MG63 (cell line): ENCODE measurements around the gene LHFPL3. TPM values are rescaled to one million over a fixed set of nuclear protein-coding genes. Genes with fewer than 3 reads are reported as not detected.
"Not testable (repeated sequence)": the region's sequence is repeated elsewhere in the genome, so short reads cannot be mapped to it uniquely, and the experiment has no call there.

Experiments used
- DNase-seq: peaks from one replicate; pipeline ENCODE4 v3.0.0-alpha.2; 2020
- H3K27me3 ChIP-seq: fragments of 250-450 bp; sonication (Bioruptor Pico); 2 replicates; pipeline ENCODE4 v1.5.1; 2020; ENCODE audit warnings: mild to moderate bottlenecking, moderate library complexity
- H3K36me3 ChIP-seq: fragments of 250-450 bp; sonication (Bioruptor Pico); 2 replicates; pipeline ENCODE4 v1.5.1; 2020; ENCODE audit warnings: mild to moderate bottlenecking, moderate library complexity
- H3K4me3 ChIP-seq: fragments of 250-450 bp; sonication (Bioruptor Pico); 2 replicates; pipeline ENCODE4 v1.5.1; 2020; ENCODE audit warnings: mild to moderate bottlenecking, moderate library complexity
- H3K9me3 ChIP-seq: fragments of 250-450 bp; sonication (Bioruptor Pico); 2 replicates; pipeline ENCODE4 v1.5.1; 2020; ENCODE audit warnings: mild to moderate bottlenecking, moderate library complexity
- total RNA-seq: library from RNA; depleted of rRNA; stranded (reverse); fragments of >200 nt; shearing (Covaris generic); gene quantifications from 2 replicates; pipeline ENCODE4 v1.2.3, GENCODE V29; 2014; ENCODE audit warnings: low replicate concordance; rRNA removed

Gene LHFPL3
- not detected in 2 replicates for total RNA-seq

GRCh38 chr7:104328296-104328969, at the start of gene LHFPL3:
Gene LHFPL3, plus strand, starts transcription at chr7:104328603.
- Histone ChIP-seq H3K4me3 (no peak within 1 kb of the TSS), H3K27me3 (peaks cover 46% of the 10 kb centered on the region)
- peak; percentile 9 for DNase-seq

DNA sequence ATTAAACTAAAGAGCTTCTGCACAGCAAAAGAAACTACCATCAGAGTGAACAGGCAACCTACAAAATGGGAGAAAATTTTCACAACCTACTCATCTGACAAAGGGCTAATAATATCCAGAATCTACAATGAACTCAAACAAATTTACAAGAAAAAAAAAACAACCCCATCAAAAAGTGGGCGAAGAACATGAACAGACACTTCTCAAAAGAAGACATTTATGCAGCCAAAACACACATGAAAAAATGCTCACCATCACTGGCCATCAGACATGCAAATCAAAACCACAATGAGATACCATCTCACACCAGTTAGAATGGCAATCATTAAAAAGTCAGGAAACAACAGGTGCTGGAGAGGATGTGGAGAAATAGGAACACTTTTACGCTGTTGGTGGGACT, 46.7 kb upstream of the LHFPL3 start:
- not testable (repeated sequence) for H3K4me3 ChIP-seq, H3K9me3 ChIP-seq, H3K36me3 ChIP-seq, DNase-seq, H3K27me3 ChIP-seq

More at GRCh38 chr7:104328296-104328969, at the start of gene LHFPL3:
- H3K36me3 ChIP-seq, result no peaks in the 10 kb centered on the region
- H3K9me3 ChIP-seq, result no peaks in the 10 kb centered on the region

DNA sequence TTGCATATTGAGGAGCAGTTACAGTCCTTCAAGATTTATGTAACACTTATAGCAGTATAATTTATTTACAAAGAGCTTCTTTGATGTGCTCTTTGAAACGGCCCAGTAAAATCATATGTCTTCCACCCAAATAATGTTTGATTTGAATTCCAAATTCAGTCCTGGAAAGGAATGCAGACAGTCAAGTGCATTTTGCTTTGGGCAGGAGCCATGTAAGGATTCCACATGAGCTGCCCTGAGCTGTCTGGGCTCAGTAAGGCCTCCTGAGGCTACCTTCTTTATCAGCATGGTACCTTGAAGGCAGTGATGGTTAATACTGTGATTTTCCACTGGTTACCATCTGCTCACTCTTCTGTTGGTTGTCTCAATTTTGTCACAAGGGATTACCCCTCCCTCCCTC, 41.6 kb upstream of the LHFPL3 start:
- no peak overlapping the region for H3K4me3 ChIP-seq

DNA sequence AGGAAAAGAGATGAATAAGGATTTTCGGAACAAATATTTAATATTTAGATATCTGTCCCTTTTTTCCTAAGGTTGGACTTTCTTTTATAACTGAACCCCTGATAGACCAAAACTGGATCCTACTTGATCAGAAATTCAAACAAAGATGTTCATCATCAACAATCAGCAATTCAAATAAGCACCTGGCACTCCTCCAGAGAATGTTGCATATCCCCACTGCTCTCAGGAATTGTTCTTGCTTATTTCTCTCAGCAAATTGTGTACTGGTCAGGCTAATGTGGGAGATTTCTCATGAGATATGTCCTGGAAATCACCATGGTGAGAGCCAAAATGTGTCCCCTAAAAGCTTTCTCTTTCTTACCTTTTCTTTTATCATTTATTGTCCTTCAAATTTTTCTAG, 40.3 kb upstream of the LHFPL3 start:
- Histone ChIP-seq H3K4me3 (no peak overlapping the region), H3K36me3 (no peaks in the 10 kb centered on the region)

More for the DNA sequence above, 41.6 kb upstream of the LHFPL3 start:
- Histone ChIP-seq H3K9me3 (no peaks in the 10 kb centered on the region), H3K27me3 (no peaks in the 10 kb centered on the region), H3K36me3 (no peaks in the 10 kb centered on the region)
- no peak for DNase-seq

DNA sequence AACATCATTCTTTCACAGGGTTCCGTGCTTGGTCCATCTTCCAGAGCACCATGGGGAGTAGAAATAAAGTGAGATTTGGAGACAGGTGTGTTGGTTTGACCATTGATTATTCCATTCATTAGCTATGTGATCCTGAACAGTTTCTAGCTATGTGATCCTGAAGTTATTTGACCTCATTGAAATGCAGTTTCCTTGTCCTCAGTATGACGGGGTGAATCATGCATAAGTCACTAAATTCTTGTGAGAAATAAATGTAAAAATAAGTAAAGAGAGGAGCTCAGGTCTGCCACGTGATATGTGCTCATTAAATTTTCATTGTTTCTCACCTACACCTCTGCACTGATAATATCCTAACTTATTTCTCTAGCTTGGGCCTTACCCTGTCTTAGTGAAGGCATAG, 34.1 kb upstream of the LHFPL3 start:
- no peak overlapping the region for H3K4me3 ChIP-seq
- H3K27me3 ChIP-seq, result no peaks in the 10 kb centered on the region
- H3K9me3 ChIP-seq, result no peaks in the 10 kb centered on the region
- no peaks in the 10 kb centered on the region for H3K36me3 ChIP-seq
- no peak for DNase-seq

More for the DNA sequence above, 40.3 kb upstream of the LHFPL3 start:
- DNase-seq, result no peak
- H3K9me3 ChIP-seq, result no peaks in the 10 kb centered on the region
- no peaks in the 10 kb centered on the region for H3K27me3 ChIP-seq

DNA sequence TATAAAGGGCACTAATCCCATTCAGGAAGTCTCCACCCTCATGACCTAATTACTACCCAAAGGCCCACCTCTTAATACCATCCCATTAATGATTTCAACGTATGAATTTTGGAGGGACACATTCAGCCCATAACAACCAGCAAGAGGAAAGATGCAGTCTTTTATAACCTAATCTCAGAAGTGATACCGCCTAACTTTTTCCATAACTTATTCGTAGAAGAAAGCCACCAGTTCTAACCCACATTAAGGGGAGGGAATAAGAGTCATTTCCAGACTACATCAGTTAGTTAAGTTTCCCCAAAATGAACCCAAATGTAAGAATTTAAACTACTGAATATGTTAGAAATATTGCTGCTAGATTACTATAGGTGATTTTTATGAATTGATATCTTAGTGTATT, 32.1 kb upstream of the LHFPL3 start:
- DNase-seq, result no peak
- no peak overlapping the region for H3K4me3 ChIP-seq

GRCh38 chr7:104296900-104297299, 31.5 kb upstream of the LHFPL3 start:
- H3K36me3 ChIP-seq, result no peaks in the 10 kb centered on the region
- no peak for DNase-seq
- H3K27me3 ChIP-seq, result no peaks in the 10 kb centered on the region
- no peaks in the 10 kb centered on the region for H3K9me3 ChIP-seq
- H3K4me3 ChIP-seq, result no peak overlapping the region

More for the DNA sequence above, 32.1 kb upstream of the LHFPL3 start:
- Histone ChIP-seq H3K27me3 (no peaks in the 10 kb centered on the region), H3K36me3 (no peaks in the 10 kb centered on the region), H3K9me3 (no peaks in the 10 kb centered on the region)

GRCh38 chr7:104299323-104299722, 29.1 kb upstream of the LHFPL3 start:
- no peaks in the 10 kb centered on the region for H3K36me3 ChIP-seq
- no peak overlapping the region for H3K4me3 ChIP-seq
- H3K9me3 ChIP-seq, result no peaks in the 10 kb centered on the region
- DNase-seq, result no peak
- no peaks in the 10 kb centered on the region for H3K27me3 ChIP-seq

GRCh38 chr7:104299777-104300176, 28.6 kb upstream of the LHFPL3 start:
- no peaks in the 10 kb centered on the region for H3K36me3 ChIP-seq
- no peak overlapping the region for H3K4me3 ChIP-seq
- no peak for DNase-seq
- no peaks in the 10 kb centered on the region for H3K27me3 ChIP-seq
- no peaks in the 10 kb centered on the region for H3K9me3 ChIP-seq

DNA sequence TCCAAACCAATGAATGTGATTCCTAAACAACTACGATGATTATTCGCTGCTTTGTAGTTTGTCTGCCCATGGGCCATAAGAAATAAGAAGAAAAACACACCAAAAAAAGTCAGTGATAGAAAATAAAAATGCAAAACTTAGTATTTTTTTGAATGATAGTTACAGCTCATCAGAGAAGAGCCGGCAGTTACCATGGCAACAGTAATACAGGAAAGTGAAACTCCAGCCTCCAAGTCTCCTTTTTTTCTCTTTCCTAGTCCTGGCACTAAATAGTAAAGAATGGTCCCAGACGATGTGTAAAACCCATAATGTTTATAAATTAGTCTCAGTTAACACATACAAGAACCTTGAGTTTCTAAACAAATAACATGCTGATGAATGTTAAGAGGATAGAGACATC, 21.6 kb upstream of the LHFPL3 start:
- no peak for DNase-seq
- H3K36me3 ChIP-seq, result no peaks in the 10 kb centered on the region
- no peaks in the 10 kb centered on the region for H3K9me3 ChIP-seq

GRCh38 chr7:104317948-104318629, 10.3 kb upstream of the LHFPL3 start:
- no peaks in the 10 kb centered on the region for H3K36me3 ChIP-seq
- no peaks in the 10 kb centered on the region for H3K27me3 ChIP-seq
- no peak for DNase-seq
- no peaks in the 10 kb centered on the region for H3K9me3 ChIP-seq
- no peak overlapping the region for H3K4me3 ChIP-seq

More for the DNA sequence above, 21.6 kb upstream of the LHFPL3 start:
- Histone ChIP-seq H3K4me3 (no peak overlapping the region), H3K27me3 (no peaks in the 10 kb centered on the region)

DNA sequence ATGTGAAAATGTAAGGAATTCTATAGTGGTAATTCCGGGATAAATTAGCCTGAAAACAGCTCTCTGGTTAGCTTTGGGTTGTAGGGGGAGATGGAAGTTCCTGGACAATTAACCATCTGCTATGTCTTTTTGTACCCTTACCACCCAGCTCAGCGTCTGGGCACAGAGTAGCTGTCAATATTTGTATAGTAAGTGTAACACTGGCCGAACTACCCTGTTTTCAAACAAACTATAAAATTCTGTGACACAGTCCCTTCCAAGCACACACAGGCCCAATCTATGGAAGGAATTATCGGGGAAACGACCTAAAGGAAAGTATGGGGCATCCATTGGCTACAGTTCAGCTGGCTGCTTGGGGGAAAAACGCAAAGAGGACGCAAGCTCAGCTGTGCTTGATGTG, 869 bp upstream of the LHFPL3 start:
- peaks cover 46% of the 10 kb centered on the region for H3K27me3 ChIP-seq
- no peak for DNase-seq
- H3K9me3 ChIP-seq, result no peaks in the 10 kb centered on the region
- no peak overlapping the region for H3K4me3 ChIP-seq
- no peaks in the 10 kb centered on the region for H3K36me3 ChIP-seq

GRCh38 chr7:104327938-104328295, 486 bp upstream of the LHFPL3 start:
- H3K27me3 ChIP-seq, result peaks cover 46% of the 10 kb centered on the region
- no peak for DNase-seq
- no peaks in the 10 kb centered on the region for H3K36me3 ChIP-seq
- H3K9me3 ChIP-seq, result no peaks in the 10 kb centered on the region
- H3K4me3 ChIP-seq, result no peak overlapping the region

DNA sequence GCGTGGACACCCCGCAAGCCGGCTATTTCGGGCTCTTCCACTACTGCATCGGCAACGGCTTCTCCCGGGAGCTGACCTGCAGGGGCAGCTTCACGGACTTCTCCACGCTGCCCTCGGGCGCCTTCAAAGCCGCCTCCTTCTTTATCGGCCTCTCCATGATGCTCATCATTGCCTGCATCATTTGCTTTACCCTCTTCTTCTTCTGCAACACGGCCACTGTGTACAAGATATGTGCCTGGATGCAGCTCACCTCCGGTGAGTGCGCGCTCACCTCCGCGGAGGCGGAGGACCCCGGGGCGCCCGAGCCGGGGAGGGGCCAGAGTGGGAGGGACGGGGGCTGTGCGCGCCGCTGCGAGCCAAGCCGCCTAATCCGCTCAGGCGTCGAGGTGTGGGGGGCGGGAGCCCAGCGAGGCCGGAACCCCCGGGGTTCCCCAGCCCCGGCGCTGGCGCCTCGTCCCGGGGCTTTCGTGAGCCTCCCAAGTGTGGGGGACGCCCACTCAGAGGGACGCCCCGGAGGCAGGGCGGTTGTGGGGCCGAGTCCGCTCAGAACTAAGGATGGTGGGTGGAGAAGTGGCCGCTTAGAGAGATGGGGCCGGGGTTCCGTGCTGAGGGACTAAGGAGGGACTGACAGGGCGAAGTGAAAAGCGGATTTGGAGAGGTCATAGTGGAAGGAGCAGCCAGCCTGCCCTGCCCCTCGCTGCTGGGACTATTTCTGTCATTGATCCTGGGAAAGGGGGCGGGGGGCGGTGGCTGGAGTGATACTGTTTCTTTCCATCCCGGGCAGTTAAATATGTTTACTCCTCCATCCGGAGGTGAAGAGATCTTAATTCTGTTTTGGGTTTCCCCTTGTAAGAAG, 795 bp downstream of the LHFPL3 start:
- H3K36me3 ChIP-seq, result no peaks in the 10 kb centered on the region
- peaks cover 46% of the 10 kb centered on the region for H3K27me3 ChIP-seq
- no peak for DNase-seq
- H3K4me3 ChIP-seq, result no peak overlapping the region
- H3K9me3 ChIP-seq, result no peaks in the 10 kb centered on the region

DNA sequence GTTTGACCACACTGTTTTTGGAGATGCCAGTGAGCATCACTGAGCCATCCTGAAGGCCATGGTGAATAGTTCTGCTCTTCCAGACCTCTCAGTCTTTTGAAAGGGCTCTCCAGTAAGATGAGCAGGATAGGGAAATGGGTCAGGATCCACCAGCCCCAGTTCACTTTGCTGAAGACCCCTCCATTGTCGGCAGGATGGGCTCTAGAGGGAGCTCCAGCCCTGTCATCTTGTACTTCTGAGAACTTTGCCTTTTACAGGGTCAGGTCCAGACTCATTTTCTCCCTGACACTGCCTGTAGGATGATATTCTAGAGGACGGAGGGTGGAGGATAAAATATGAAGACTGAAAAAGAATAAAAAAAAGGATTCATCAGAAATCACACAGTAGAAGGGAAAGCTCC, 13.1 kb downstream of the LHFPL3 start:
- DNase-seq, result no peak
- no peak overlapping the region for H3K4me3 ChIP-seq
- H3K9me3 ChIP-seq, result no peaks in the 10 kb centered on the region
- H3K27me3 ChIP-seq, result no peaks in the 10 kb centered on the region
- H3K36me3 ChIP-seq, result no peaks in the 10 kb centered on the region

DNA sequence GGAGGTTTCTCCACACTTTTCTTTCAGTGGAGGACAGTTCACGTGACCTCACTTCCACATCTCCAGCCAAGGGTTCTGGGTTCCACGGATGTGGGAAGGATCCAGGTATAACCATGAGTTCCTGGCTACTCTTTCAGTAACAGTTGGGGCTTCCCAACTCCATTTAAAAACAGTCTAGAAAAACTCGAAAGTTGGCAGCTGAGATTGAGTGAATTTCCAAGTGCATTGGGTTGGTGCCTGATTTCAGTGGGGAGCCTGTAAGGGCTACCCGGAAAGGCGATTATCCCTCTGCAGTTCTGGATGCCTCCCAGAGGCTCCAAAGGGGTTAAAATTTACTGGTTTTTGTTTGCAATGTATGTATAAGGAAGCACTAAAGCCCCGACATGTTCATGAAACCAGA, 24.3 kb downstream of the LHFPL3 start:
- Histone ChIP-seq H3K4me3 (no peak overlapping the region), H3K27me3 (peaks cover 3% of the 10 kb centered on the region; the same call in 1 of the 2 replicates), H3K9me3 (no peaks in the 10 kb centered on the region), H3K36me3 (no peaks in the 10 kb centered on the region)
- no peak for DNase-seq

GRCh38 chr7:104357166-104357565, 28.8 kb downstream of the LHFPL3 start:
- no peaks in the 10 kb centered on the region for H3K36me3 ChIP-seq
- H3K9me3 ChIP-seq, result no peaks in the 10 kb centered on the region
- H3K27me3 ChIP-seq, result peaks cover 3% of the 10 kb centered on the region; the same call in 1 of the 2 replicates
- H3K4me3 ChIP-seq, result no peak overlapping the region
- no peak for DNase-seq
